Neural progenitor cell (in vitro differentiated cells): ENCODE measurements around the gene ACOXL.

ENCODE experiments used
- CTCF ChIP-seq: fragments of 200-600 bp; sonication (generic); IDR thresholded peaks from 2 replicates; pipeline ENCODE4 v1.5.1; 2017; ENCODE audit warnings: antibody characterized with exemption, mild to moderate bottlenecking
- EZH2phosphoT487 ChIP-seq: fragments of 200-600 bp; sonication (generic); IDR thresholded peaks from 2 replicates; pipeline ENCODE4 v1.6.1; 2017; ENCODE audit warnings: antibody characterized with exemption

DNA sequence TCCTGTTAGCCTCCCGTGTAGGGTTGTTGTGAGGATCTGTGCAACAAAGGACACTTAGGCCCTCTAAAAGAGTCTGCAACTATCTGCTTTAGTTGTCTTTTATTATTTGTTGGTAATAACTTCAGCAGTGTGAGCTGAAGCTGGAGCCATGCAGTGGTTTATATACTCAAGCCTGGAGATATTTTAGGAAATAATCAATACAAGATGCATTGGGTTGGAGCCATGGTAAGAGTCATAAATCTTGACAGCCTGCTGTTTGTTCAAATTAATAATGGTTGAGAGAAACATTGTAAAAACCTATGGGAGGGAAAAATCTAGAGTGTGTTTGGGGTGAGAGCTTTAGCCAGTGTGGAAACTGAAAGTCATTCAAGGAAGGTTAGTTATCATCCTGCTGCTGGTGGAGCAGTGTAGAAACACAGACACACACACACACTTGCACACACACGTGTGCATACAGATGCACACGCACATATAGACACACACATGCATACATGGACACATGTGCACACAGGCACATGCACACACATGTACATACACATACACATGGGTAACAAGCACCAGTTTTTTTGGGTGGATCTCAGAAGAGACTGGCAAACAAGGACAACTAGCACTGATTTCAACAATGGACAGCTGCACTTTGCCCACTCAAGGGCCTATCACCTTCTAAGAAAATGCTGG, 51.0 kb downstream of the ACOXL start:
- TF ChIP-seq EZH2phosphoT487 (no peak), CTCF (no peak)
